ENCODE measurements around the gene CDC42BPB. TPM values are rescaled to one million over a fixed set of nuclear protein-coding genes. Genes with fewer than 3 reads are reported as not detected.

Gene CDC42BPB
- total RNA-seq, 1 donor from 2014 or later = 48.2 TPM

- Mint-ChIP-seq H3K27me3 (ENCODE audit: insufficient read depth, low read depth) (peaks cover 2% of the 10 kb centered on the region), H3K4me3 (no peak overlapping the region), H3K4me1 (peaks cover 18% of the 10 kb centered on the region), H3K9me3 (peaks cover 24% of the 10 kb centered on the region), H3K27ac (no peak overlapping the region), H3K36me3 (peaks cover 37% of the 10 kb centered on the region)
- H3K4me1 ChIP-seq = peaks cover 9% of the 10 kb centered on the region
- H3K9me3 ChIP-seq (ENCODE audit: low read depth) = no peaks in the 10 kb centered on the region
- H3K4me2 ChIP-seq = no peak overlapping the region
- no peaks in the 10 kb centered on the region for H3K27me3 ChIP-seq
- TF ChIP-seq CTCF (IDR thresholded peaks at IDR 0.05) (no peak), EZH2phosphoT487 (IDR thresholded peaks at IDR 0.05) (no peak), EZH2 (IDR thresholded peaks at IDR 0.05) (no peak)
- no peak for DNase-seq (ENCODE audit: low spot score)
- H3F3A ChIP-seq (ENCODE audit: low read depth) = peaks cover 6% of the 10 kb centered on the region
- H3K4me3 ChIP-seq = no peak overlapping the region
- peaks cover 99% of the 10 kb centered on the region for H3K79me2 ChIP-seq (ENCODE audit: low read depth)
- no peak overlapping the region for H3K27ac ChIP-seq
- H3K9ac ChIP-seq = no peak overlapping the region
- no peak overlapping the region for H2AFZ ChIP-seq (replicated peaks)
- peaks cover 43% of the 10 kb centered on the region for H4K20me1 ChIP-seq (ENCODE audit: low read depth)
- no peaks in the 10 kb centered on the region for H3K36me3 ChIP-seq
Observed at GRCh38 chr14:103043257-103044015, 13.9 kb downstream of the CDC42BPB start.

DNA sequence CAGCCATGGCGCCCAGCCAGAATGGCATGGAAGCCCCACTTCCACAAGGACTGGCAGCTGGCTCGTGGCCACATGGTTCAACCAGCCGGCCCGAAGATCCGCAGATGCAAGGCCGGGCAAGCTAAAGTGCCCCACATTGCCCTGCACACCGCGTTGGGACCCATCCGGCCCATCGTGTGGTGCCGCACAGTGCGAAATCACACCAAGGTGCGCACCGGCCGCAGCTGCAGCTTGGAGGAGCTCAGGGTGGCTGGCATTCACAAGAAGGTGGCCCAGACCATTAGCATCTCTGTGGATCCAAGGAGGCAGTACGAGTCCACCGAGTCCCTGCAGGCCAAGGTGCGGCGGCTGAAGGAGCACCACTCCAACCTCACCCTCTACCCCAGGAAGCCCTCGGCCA lies 15.9 kb downstream of the CDC42BPB start:
- no peak overlapping the region for H3K4me2 ChIP-seq
- H3K36me3 ChIP-seq = no peaks in the 10 kb centered on the region
- H3K79me2 ChIP-seq (ENCODE audit: low read depth) = peaks cover 100% of the 10 kb centered on the region
- peaks cover 12% of the 10 kb centered on the region for H3K4me1 Mint-ChIP-seq
- H3K27me3 ChIP-seq = no peaks in the 10 kb centered on the region
- no peak overlapping the region for H3K9ac ChIP-seq
- no peak overlapping the region for H3K27ac ChIP-seq
- no peak overlapping the region for H2AFZ ChIP-seq (replicated peaks)
- peaks cover 26% of the 10 kb centered on the region for H4K20me1 ChIP-seq (ENCODE audit: low read depth)
- peaks cover 9% of the 10 kb centered on the region for H3K4me1 ChIP-seq
- no peak overlapping the region for H3K4me3 Mint-ChIP-seq
- no peak overlapping the region for H3K4me3 ChIP-seq
- H3K36me3 Mint-ChIP-seq = peaks cover 33% of the 10 kb centered on the region
- H3K27me3 Mint-ChIP-seq (ENCODE audit: insufficient read depth, low read depth) = peaks cover 2% of the 10 kb centered on the region
- no peak for TF ChIP-seq CTCF (IDR thresholded peaks at IDR 0.05)
- TF ChIP-seq EZH2 (IDR thresholded peaks at IDR 0.05) = no peak
- TF ChIP-seq EZH2phosphoT487 (IDR thresholded peaks at IDR 0.05) = no peak
- no peak for DNase-seq (ENCODE audit: low spot score)
- H3K27ac Mint-ChIP-seq = no peak overlapping the region
- no peaks in the 10 kb centered on the region for H3K9me3 ChIP-seq (ENCODE audit: low read depth)
- H3F3A ChIP-seq (ENCODE audit: low read depth) = peaks cover 6% of the 10 kb centered on the region
- H3K9me3 Mint-ChIP-seq = peaks cover 26% of the 10 kb centered on the region

DNA sequence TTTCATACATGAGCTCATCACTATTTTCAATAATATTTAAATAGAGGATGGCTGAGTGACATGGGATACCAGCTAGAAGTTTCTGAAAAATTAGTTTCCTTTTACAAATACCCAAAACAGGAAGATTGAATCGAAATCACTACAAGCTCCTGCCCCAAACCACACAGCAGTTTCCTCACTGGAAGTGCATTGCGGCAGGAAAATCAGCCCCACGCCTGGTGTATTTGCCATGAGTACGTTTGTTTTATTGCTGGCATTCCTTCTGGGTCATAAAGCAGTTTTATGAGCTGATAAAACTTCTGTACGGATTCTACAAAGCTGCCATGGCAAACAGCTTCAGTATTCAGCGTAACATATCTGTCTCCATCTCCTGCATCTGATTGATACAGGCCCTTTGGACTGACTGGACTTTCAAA lies 23.7 kb downstream of the CDC42BPB start:
- Histone ChIP-seq H3K27ac (no peak overlapping the region), H3K4me2 (no peak overlapping the region), H3K4me1 (no peaks in the 10 kb centered on the region), H3K9ac (no peak overlapping the region), H3K9me3 (ENCODE audit: low read depth) (no peaks in the 10 kb centered on the region), H3K36me3 (no peaks in the 10 kb centered on the region), H4K20me1 (ENCODE audit: low read depth) (peaks cover 12% of the 10 kb centered on the region), H3K4me3 (no peak overlapping the region), H3F3A (ENCODE audit: low read depth) (no peaks in the 10 kb centered on the region), H3K79me2 (ENCODE audit: low read depth) (peaks cover 95% of the 10 kb centered on the region), H3K27me3 (no peaks in the 10 kb centered on the region), H2AFZ (replicated peaks) (no peak overlapping the region)
- Mint-ChIP-seq H3K4me3 (no peak overlapping the region), H3K27me3 (ENCODE audit: insufficient read depth, low read depth) (peaks cover 3% of the 10 kb centered on the region), H3K36me3 (peaks cover 7% of the 10 kb centered on the region), H3K4me1 (no peaks in the 10 kb centered on the region), H3K9me3 (peaks cover 4% of the 10 kb centered on the region), H3K27ac (no peak overlapping the region)
- DNase-seq (ENCODE audit: low spot score) = no peak
- no peak for TF ChIP-seq CTCF (IDR thresholded peaks at IDR 0.05)

All from neural progenitor cell (in vitro differentiated cells).